ENCODE results near the gene PPP6R1. TPM values are rescaled to one million over a fixed set of nuclear protein-coding genes. Genes with fewer than 3 reads are reported as not detected.
"Not testable (repeated sequence)": the region's sequence is repeated elsewhere in the genome, so short reads cannot be mapped to it uniquely, and the experiment has no call there.

Gene PPP6R1
- total RNA-seq, 2 donors from 2014 or later, result 74.8 to 79.9 TPM

DNA sequence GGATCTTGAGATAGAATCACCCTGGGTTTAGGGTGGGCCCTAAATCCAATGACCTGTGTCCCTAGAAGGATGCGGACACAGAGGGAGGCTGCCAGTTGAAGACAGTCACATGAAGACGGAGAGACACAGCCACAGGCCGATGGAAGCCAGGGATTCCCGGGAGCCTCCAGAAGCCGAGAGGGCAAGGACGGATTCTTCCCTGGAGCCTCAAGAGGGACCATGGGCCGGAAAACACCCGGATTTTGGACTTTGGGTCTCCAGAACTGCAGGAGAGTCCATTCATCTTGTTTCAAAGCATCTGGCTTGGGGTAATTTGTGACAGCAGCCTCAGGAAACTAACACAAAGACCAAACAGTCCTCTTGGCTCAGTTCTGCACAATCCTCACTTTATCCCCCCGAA is 32.5 kb downstream of the PPP6R1 start:
- WGBS, 2 experiments (ENCODE audit: insufficient coverage in 1 of 2, insufficient read length in 1 of 2), result 91 to 98% methylated on average over 7 to 9 of the region's 9 CpGs
- no peaks in the 10 kb centered on the region for H3K9me3 Mint-ChIP-seq
- H3K4me3 Mint-ChIP-seq, result no peak overlapping the region
- no peaks in the 10 kb centered on the region for H3K27me3 Mint-ChIP-seq (ENCODE audit: insufficient read depth)
- Histone ChIP-seq H3K9me3 (ENCODE audit: control insufficient read depth, low read length) (no peaks in the 10 kb centered on the region), H3K27me3 (ENCODE audit: control insufficient read depth, insufficient read depth, low read length, poor library complexity, severe bottlenecking) (no peaks in the 10 kb centered on the region), H3K36me3 (ENCODE audit: control insufficient read depth, insufficient read depth, low read length) (no peaks in the 10 kb centered on the region), H3K4me1 (ENCODE audit: control insufficient read depth, insufficient read depth, low read length) (peaks cover 5% of the 10 kb centered on the region), H3K4me3 (ENCODE audit: low read length) (no peak overlapping the region), H3K9ac (ENCODE audit: extremely low read depth, low read length, poor library complexity, severe bottlenecking) (no peak overlapping the region), H3K27ac (ENCODE audit: low read depth, low read length) (no peak overlapping the region)
- peak overlapping the region; percentile 26 for H3K27ac Mint-ChIP-seq
- DNase-seq, result no peak
- TF ChIP-seq CTCF (conservative IDR thresholded peaks at IDR 0.05), result no peak
- H3K4me1 Mint-ChIP-seq, result peaks cover 7% of the 10 kb centered on the region
- peaks cover 13% of the 10 kb centered on the region for H3K36me3 Mint-ChIP-seq (ENCODE audit: low read depth)

DNA sequence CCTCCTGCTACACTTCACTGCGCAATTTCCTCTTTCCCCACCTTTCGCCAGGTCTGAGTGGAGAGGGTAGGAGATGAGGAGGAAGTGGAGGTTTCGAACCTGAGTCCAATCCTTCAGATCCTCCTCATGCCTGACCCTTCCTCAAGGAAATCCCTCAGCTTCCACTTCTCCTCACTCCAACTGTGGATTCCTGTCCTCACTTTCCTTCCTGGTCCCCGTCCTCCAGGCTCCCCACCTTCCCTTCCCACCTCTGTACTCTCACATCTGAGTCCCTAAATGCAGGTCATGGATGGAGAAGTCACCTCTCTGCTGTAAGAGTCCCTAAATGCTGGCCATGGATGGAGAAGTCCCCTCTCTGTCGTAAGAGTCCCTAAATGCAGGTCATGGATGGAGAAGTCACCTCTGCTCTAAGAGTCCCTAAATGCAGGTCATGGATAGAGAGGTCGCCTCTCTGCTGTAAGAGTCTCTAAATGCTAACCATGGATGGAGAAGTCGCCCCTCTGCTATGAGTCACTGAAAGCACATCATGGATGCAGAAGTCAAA is 33.3 kb downstream of the PPP6R1 start:
- no peaks in the 10 kb centered on the region for H3K27me3 Mint-ChIP-seq (ENCODE audit: insufficient read depth)
- DNase-seq, result no peak

GRCh38 chr19:55224679-55225414 is 34.0 kb downstream of the PPP6R1 start:
- not testable (repeated sequence) for H3K4me3 ChIP-seq (ENCODE audit: low read length); H3K9me3 Mint-ChIP-seq; H3K27ac Mint-ChIP-seq; H3K27ac ChIP-seq (ENCODE audit: low read depth, low read length); DNase-seq; H3K4me1 Mint-ChIP-seq; H3K9me3 ChIP-seq (ENCODE audit: control insufficient read depth, low read length); H3K36me3 ChIP-seq (ENCODE audit: control insufficient read depth, insufficient read depth, low read length); H3K27me3 ChIP-seq (ENCODE audit: control insufficient read depth, insufficient read depth, low read length, poor library complexity, severe bottlenecking); H3K9ac ChIP-seq (ENCODE audit: extremely low read depth, low read length, poor library complexity, severe bottlenecking); H3K4me3 Mint-ChIP-seq; H3K4me1 ChIP-seq (ENCODE audit: control insufficient read depth, insufficient read depth, low read length); H3K27me3 Mint-ChIP-seq (ENCODE audit: insufficient read depth)
- 79 to 86% methylated on average over 5 to 11 of the region's 11 CpGs for WGBS, 2 experiments (ENCODE audit: insufficient coverage in 1 of 2, insufficient read length in 1 of 2)
- H3K36me3 Mint-ChIP-seq (ENCODE audit: low read depth), result peaks cover 17% of the 10 kb centered on the region

More for the DNA sequence above, 33.3 kb downstream of the PPP6R1 start:
- no peak for TF ChIP-seq CTCF (conservative IDR thresholded peaks at IDR 0.05)
- peaks cover 5% of the 10 kb centered on the region for H3K4me1 ChIP-seq (ENCODE audit: control insufficient read depth, insufficient read depth, low read length)
- Mint-ChIP-seq H3K4me3 (no peak overlapping the region), H3K36me3 (ENCODE audit: low read depth) (peaks cover 18% of the 10 kb centered on the region), H3K9me3 (peaks cover 4% of the 10 kb centered on the region), H3K27ac (no peak overlapping the region), H3K4me1 (peaks cover 7% of the 10 kb centered on the region)
- H3K27me3 ChIP-seq (ENCODE audit: control insufficient read depth, insufficient read depth, low read length, poor library complexity, severe bottlenecking), result no peaks in the 10 kb centered on the region
- H3K36me3 ChIP-seq (ENCODE audit: control insufficient read depth, insufficient read depth, low read length), result no peaks in the 10 kb centered on the region
- H3K27ac ChIP-seq (ENCODE audit: low read depth, low read length), result no peak overlapping the region
- no peak overlapping the region for H3K4me3 ChIP-seq (ENCODE audit: low read length)
- WGBS, 2 experiments (ENCODE audit: insufficient coverage in 1 of 2, insufficient read length in 1 of 2), result 87 to 96% methylated on average over 4 of the region's 7 CpGs
- no peak overlapping the region for H3K9ac ChIP-seq (ENCODE audit: extremely low read depth, low read length, poor library complexity, severe bottlenecking)
- no peaks in the 10 kb centered on the region for H3K9me3 ChIP-seq (ENCODE audit: control insufficient read depth, low read length)
